Activated T-cell treated with anti-CD3 and anti-CD28 coated beads, Interleukin-2, amount 50 U/mL, for 24 hours (primary cell): ENCODE results near the gene GPATCH1.

ENCODE experiments used
- DNase-seq: peaks from one replicate; pipeline ENCODE4 v3.0.0-alpha.2; 2020
- H3K27ac Mint-ChIP-seq: 2 replicates; pipeline ENCODE4 v1.8.0; 2020; ENCODE audit warnings: mild to moderate bottlenecking, mixed read lengths
- H3K27me3 Mint-ChIP-seq: 2 replicates; pipeline ENCODE4 v1.8.0; 2020; ENCODE audit warnings: mixed read lengths
- H3K36me3 Mint-ChIP-seq: 2 replicates; pipeline ENCODE4 v1.8.0; 2020; ENCODE audit warnings: low read depth, mixed read lengths
- H3K4me1 Mint-ChIP-seq: 2 replicates; pipeline ENCODE4 v1.8.0; 2020; ENCODE audit warnings: low read depth, mixed read lengths
- H3K4me3 Mint-ChIP-seq: 2 replicates; pipeline ENCODE4 v1.8.0; 2020; ENCODE audit warnings: mild to moderate bottlenecking, moderate library complexity, mixed read lengths
- H3K9me3 Mint-ChIP-seq: 2 replicates; pipeline ENCODE4 v1.8.0; 2020; ENCODE audit warnings: mixed read lengths

GPATCH1 gene

DNA sequence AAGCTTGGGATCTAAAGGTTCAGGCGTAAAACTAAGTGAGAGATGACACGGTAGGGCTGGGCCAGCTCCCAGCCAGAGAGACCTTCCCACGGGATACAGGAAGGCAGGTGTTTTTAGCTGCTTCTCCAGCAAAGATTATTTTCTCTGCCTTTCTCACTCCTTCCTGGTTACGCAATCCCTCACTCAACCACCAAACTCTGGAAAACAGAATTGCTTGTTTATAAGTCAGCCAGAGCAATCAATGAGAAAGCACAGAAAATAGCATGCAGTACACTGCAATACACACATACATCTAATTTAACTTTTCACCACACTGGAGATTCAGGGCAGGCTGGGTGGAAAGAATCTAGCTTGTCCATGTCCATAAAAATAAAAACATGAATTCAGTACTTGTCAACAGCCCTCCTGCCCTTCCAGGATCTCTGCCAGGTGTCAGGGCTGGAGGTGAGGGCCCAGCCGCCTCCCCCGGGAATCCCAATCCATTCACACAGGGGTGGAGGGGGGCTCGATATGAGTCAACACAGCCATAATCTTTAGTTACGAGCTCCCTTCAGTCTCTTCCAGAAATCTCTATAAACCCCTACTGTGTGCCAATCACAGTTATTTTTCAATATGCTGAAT is 28.5 kb upstream of the GPATCH1 start:
- no peak overlapping the region for H3K27ac Mint-ChIP-seq
- no peak for DNase-seq
- H3K4me1 Mint-ChIP-seq = no peaks in the 10 kb centered on the region
- no peaks in the 10 kb centered on the region for H3K9me3 Mint-ChIP-seq
- H3K4me3 Mint-ChIP-seq = no peak overlapping the region
- H3K27me3 Mint-ChIP-seq = no peaks in the 10 kb centered on the region
- H3K36me3 Mint-ChIP-seq = no peaks in the 10 kb centered on the region

DNA sequence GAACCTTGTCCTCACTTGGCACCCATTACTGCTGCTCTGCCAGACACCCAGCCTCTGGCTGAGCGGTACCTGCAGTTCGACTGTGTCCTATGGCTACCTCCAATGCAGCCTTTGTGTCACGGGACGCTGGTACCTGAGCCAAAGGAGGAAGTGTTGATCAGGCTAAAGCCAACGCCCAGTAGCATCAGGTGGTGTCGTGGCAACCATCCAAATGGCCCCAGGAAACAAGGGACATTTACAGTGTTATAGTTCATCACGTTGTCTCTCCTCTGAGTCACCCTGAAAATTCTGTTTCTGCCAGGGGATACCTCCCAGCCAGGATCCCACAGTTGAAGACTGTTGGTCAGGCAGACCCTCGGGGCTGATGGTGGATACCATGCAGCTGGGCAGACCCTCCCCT is 26.4 kb upstream of the GPATCH1 start:
- Mint-ChIP-seq H3K36me3 (no peaks in the 10 kb centered on the region), H3K9me3 (no peaks in the 10 kb centered on the region), H3K27ac (no peak overlapping the region), H3K27me3 (peaks cover 3% of the 10 kb centered on the region), H3K4me3 (no peak overlapping the region), H3K4me1 (no peaks in the 10 kb centered on the region)
- DNase-seq = no peak

DNA sequence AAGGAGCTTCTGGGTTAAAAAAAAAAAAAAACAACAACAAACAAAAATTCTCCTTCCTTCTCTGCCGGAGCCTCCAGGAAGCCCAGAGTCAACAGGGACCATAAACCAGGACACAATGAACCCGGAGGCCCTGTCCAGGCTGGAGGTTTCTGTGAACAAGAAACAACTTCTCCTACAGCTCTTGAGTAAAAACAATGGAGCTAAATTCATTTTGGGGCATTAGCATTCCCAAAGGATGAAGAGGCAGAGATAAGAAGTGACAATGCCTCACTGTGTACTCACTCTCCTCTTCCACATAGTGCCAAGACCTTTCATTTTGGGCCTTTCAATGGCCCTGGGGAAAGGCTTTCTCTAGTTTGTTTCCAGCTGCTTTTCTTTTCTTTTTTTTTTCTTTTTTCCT is 25.3 kb upstream of the GPATCH1 start:
- DNase-seq = no peak

DNA sequence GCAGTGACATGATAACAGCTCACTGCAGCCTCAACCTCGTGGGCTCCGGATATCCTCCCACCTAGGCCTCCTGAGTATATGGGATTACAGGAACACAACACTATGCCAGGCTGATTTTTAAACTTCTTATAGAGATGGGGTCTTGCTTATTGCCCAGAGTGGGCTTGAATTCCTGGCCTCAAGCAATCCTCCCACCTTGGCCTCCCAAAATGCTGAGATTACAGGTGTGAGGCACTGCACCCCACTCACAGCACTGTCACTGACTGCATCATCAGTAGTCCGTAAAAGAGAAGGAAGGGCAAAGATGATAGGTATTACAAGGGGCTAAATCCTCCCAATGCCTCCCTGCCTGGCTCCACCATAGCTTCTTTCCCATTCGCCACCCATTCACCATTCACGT is 20.4 kb upstream of the GPATCH1 start:
- H3K9me3 Mint-ChIP-seq = no peaks in the 10 kb centered on the region
- peaks cover 37% of the 10 kb centered on the region for H3K27me3 Mint-ChIP-seq
- H3K4me1 Mint-ChIP-seq = peaks cover 5% of the 10 kb centered on the region
- no peaks in the 10 kb centered on the region for H3K36me3 Mint-ChIP-seq
- no peak for DNase-seq
- no peak overlapping the region for H3K4me3 Mint-ChIP-seq
- H3K27ac Mint-ChIP-seq = no peak overlapping the region

More for the DNA sequence above, 25.3 kb upstream of the GPATCH1 start:
- H3K4me3 Mint-ChIP-seq = no peak overlapping the region
- no peaks in the 10 kb centered on the region for H3K4me1 Mint-ChIP-seq
- peaks cover 11% of the 10 kb centered on the region for H3K27me3 Mint-ChIP-seq
- no peaks in the 10 kb centered on the region for H3K9me3 Mint-ChIP-seq
- H3K27ac Mint-ChIP-seq = no peak overlapping the region
- no peaks in the 10 kb centered on the region for H3K36me3 Mint-ChIP-seq

DNA sequence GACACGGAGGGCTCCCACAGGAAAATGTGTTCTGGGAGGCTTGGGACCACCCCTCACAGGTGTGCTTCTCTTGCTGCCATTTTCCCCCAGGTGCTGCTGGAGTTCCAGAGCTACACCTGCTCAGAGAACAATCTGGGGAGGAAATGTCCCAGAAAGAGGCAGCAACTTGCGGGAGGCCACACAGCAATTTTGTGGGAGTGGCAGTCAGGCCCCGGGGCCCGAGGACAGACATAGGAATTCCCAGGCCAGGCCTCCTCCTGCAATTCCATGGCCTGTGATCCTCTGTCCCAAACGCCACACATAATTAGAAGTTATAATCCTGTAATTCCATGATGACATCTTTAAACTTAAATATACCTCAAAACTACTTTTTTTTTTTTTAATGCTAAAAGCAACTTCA is 18.1 kb upstream of the GPATCH1 start:
- H3K27me3 Mint-ChIP-seq = peaks cover 47% of the 10 kb centered on the region
- H3K27ac Mint-ChIP-seq = no peak overlapping the region
- no peaks in the 10 kb centered on the region for H3K36me3 Mint-ChIP-seq
- H3K4me3 Mint-ChIP-seq = no peak overlapping the region
- no peak for DNase-seq
- no peaks in the 10 kb centered on the region for H3K9me3 Mint-ChIP-seq
- H3K4me1 Mint-ChIP-seq = peaks cover 5% of the 10 kb centered on the region

DNA sequence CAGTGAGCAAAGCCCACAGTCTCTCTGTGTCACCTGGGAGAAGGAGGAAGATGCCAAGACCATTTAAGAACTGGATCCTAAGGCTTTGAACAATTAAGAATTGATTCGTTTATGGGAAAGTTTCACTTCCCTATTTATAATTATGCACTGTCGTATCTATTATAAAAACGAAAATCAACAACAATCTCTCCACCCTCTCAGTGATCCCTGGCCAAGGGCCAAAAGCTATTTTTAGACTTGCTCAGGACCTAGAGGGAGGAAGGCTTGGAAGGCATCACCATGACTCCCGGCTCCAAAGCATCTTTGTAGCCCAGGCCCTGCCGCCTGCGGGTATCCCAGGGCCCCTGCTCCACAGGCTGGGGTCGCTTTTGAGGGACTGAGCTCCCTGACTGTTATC is 17.6 kb upstream of the GPATCH1 start:
- H3K27ac Mint-ChIP-seq = no peak overlapping the region

DNA sequence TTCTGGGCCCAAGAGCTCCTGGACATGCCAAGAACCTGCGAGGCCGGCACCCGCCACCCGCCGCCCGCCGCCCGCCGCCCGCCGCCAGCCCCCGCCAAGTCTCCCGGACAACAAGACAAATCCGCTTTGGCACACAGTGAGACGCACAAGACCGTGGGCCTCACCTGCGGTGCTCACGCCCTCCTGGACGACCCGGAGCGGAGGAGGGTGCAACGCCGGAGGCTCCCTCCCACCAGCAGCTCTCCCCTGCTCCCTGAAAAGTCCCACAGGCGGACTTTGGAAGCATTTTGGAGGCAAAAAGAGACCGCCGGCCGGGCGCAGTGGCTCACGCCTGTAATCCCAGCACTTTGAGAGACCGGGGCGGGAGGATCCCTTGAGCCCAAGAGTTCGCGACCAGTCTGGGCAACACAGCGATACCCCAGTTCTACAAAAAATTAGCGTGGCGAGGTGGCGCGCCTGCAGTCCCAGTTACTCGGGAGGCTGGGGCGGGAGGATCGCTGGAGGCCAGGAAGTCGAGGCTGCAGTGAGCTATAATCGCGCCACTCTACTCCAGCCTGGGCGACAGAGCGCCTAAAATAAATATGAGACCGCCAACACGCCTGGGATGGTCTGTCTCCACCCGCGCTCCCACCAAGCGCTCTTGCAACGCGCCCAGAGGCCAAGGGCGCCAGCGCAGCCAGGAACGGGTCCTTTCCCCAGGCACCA is 17.1 kb upstream of the GPATCH1 start:
- peak overlapping the region; percentile 76 for H3K4me3 Mint-ChIP-seq
- peaks cover 47% of the 10 kb centered on the region for H3K27me3 Mint-ChIP-seq
- H3K9me3 Mint-ChIP-seq = no peaks in the 10 kb centered on the region
- H3K4me1 Mint-ChIP-seq = peaks cover 5% of the 10 kb centered on the region
- H3K27ac Mint-ChIP-seq = no peak overlapping the region
- no peaks in the 10 kb centered on the region for H3K36me3 Mint-ChIP-seq
- DNase-seq = peak; percentile 33

More for the DNA sequence above, 17.6 kb upstream of the GPATCH1 start:
- DNase-seq = no peak
- Mint-ChIP-seq H3K4me3 (peak overlapping the region; percentile 76), H3K27me3 (peaks cover 47% of the 10 kb centered on the region), H3K9me3 (no peaks in the 10 kb centered on the region), H3K36me3 (no peaks in the 10 kb centered on the region), H3K4me1 (peaks cover 5% of the 10 kb centered on the region)

DNA sequence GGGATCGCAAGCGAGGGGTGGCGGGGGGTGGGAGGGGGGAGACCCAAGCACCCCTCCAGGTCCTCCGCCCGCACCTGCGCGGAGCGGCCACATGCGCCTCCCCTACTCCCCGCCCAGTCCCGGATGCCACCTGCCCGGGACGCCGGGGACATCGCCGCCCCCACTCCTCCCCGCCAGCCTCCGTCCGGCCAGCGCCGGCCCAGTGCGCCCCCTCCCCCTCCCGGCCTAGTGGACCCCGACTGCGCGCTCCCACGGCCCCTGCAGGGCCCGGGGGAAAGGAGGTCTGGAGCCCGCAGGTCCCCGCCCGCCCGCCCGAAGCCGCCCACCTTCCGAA is 16.6 kb upstream of the GPATCH1 start:
- peaks cover 5% of the 10 kb centered on the region for H3K4me1 Mint-ChIP-seq
- H3K27me3 Mint-ChIP-seq = peaks cover 46% of the 10 kb centered on the region
- H3K27ac Mint-ChIP-seq = no peak overlapping the region
- DNase-seq = peak; percentile 52
- H3K9me3 Mint-ChIP-seq = no peaks in the 10 kb centered on the region
- H3K4me3 Mint-ChIP-seq = peak overlapping the region; percentile 76
- no peaks in the 10 kb centered on the region for H3K36me3 Mint-ChIP-seq

DNA sequence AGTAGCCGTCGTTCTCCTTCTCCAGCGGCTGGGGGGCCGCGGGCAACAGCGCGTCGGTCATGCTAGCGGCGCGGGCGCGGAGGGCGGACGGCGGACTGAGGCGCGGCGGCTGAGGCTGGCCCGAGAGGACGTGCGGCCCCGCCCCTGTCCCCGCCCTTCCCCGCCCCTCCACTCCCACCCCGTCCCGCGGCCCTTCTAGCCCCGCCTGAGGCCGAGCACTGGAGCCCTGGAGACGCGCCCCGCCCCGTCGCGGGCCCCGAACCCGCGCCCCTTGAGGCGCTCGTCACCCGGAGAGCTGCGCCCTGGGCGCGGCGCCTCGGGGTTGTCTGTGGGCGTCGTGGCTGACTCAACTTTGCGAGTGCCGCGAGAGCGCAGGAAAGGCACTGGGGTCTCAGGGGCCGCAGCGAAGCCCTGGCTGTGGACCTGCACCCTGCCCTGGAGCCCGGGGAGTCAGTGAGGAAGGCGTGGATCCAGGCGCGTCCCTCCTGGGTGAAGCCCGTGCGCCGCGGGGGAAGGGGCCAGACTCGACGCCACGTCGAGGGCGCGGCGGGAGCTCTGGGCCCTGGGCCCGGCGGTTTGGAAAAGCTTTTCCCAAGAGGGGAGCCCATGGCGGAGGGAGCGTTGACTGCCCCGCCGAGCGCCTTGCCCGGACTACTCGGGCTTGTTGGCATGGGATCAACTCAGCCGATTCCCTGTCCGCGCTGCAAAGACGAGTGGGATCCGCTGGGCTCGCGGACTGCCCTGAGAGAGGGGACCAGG is 16.0 kb upstream of the GPATCH1 start, which contains the start of gene RHPN2:
Gene RHPN2 (minus strand): TSS at position 97 of the 759 bp plus-strand sequence. CDS start 36 bp downstream, at position 61.
- peak within 1 kb of the TSS; percentile 76 for H3K4me3 Mint-ChIP-seq
- H3K9me3 Mint-ChIP-seq = no peaks in the 10 kb centered on the region
- no peak within 1 kb of the TSS for H3K27ac Mint-ChIP-seq
- H3K36me3 Mint-ChIP-seq = no peaks in the 10 kb centered on the region
- DNase-seq = peak; percentile 74
- H3K27me3 Mint-ChIP-seq = peaks cover 43% of the 10 kb centered on the region
- peaks cover 5% of the 10 kb centered on the region for H3K4me1 Mint-ChIP-seq

DNA sequence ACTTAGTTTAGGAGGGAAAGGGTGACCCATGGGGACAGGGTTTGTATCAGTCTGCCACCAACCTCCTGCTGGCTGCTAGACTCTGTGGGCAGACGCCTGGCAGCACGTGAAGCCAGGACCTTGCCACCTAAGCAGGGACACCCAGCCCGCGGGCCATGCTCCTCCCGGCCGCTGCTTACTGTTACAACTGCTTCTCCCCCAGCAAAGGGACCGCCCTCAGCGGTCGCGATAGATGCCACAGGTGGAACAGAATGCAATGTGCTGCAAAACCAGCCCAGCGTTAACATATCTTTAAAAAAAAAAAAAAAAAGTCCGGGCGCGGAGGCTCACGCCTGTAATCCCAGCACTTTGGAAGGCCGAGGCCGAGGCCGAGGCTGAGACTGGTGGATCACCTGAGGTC is 14.4 kb upstream of the GPATCH1 start:
- H3K27me3 Mint-ChIP-seq = peaks cover 32% of the 10 kb centered on the region
- no peaks in the 10 kb centered on the region for H3K9me3 Mint-ChIP-seq
- DNase-seq = no peak
- H3K4me1 Mint-ChIP-seq = peaks cover 5% of the 10 kb centered on the region
- no peaks in the 10 kb centered on the region for H3K36me3 Mint-ChIP-seq
- H3K27ac Mint-ChIP-seq = no peak overlapping the region
- H3K4me3 Mint-ChIP-seq = no peak overlapping the region

DNA sequence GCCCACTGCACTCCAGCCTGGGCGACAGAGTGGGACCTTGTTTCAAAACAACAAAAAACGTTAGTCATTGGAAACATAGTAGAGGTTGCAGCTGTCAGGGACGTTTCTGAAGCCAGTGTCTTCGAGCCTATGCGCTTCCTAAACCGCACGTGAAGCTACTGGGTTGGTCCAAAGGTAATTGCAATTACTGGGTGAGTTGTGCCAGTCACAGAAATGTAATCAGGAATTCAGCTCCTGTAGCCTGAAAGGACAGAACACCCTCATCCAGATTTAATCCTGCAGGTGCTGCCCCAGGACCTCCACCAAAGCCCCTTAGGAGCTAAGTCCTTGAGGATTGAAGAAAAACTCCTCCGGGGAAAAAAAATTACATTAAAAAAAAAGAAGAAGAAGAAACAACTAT is 13.9 kb upstream of the GPATCH1 start:
- Mint-ChIP-seq H3K27ac (no peak overlapping the region), H3K9me3 (no peaks in the 10 kb centered on the region), H3K27me3 (peaks cover 31% of the 10 kb centered on the region), H3K36me3 (no peaks in the 10 kb centered on the region), H3K4me1 (peaks cover 5% of the 10 kb centered on the region), H3K4me3 (no peak overlapping the region)
- no peak for DNase-seq

DNA sequence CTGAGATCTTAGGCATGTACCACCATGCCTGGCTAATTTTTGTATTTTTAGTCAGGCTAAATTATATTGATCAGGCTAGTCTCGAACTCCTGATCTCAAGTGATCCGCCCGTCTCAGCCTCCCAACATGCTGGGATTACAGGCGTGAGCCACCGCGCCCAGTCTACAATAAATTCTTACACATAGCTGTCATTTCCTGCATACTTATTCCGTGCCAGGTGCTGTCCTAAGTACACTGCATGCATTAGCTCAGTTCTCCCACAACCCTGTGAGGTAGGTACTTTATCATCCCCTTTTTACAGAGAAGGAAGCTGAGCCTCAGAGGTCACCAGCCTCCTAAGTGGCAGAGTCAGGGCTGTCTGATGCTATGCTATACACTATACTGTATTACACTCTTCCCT is 9.1 kb upstream of the GPATCH1 start:
- Mint-ChIP-seq H3K27ac (no peak overlapping the region), H3K4me1 (no peaks in the 10 kb centered on the region), H3K4me3 (no peak overlapping the region)

DNA sequence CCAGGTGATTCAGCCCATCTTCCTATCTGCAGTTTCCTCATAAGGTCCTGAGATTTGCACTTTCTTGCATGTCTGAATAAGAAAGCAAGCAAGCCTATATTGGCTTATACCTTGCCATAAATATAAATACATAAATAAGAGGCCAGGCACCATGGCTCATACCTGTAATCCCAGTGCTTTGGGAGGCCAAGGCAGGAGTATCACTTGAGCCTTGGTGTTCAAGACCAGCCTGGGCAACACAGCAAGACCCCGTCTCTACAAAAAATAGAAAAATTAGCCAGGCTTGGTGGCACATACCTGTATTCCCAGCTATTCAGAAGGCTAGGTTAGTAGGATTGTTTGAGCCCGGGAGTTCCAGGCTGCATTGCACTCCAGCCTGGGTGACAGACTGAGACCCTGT is 5.5 kb upstream of the GPATCH1 start:
- Mint-ChIP-seq H3K36me3 (no peaks in the 10 kb centered on the region), H3K4me3 (no peak overlapping the region), H3K27me3 (peaks cover 4% of the 10 kb centered on the region)

More for the DNA sequence above, 9.1 kb upstream of the GPATCH1 start:
- peaks cover 4% of the 10 kb centered on the region for H3K27me3 Mint-ChIP-seq
- H3K9me3 Mint-ChIP-seq = no peaks in the 10 kb centered on the region
- DNase-seq = no peak
- H3K36me3 Mint-ChIP-seq = no peaks in the 10 kb centered on the region

DNA sequence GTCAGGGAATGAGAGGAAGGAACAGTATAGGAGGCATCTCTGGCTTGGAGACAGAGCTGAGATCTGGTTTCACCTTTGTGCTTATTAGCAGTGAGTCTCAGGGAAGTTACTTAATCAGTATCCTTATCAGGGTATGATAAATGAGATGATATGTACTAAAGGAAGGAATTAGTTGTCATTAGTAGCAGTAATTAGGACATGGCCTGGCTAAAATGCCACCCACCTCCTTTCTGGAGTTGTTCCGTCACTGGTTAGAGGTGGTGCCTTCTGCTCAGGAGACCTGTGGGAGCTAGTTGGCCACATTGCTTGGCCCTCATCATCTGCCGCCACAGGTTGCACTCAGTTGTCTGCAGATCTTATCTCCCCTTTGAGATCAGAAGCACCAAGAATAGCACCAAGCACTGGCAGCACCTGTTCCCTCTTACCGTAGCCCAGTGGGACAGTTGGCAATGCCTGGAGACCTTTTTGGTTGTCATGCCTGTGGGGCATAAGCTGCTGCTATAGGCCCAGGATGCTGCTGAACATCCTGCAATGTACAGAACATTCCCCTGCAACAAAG is 4.7 kb downstream of the GPATCH1 start:
- Mint-ChIP-seq H3K4me1 (peaks cover 32% of the 10 kb centered on the region), H3K9me3 (no peaks in the 10 kb centered on the region), H3K36me3 (peaks cover 43% of the 10 kb centered on the region), H3K4me3 (no peak overlapping the region), H3K27ac (no peak overlapping the region), H3K27me3 (no peaks in the 10 kb centered on the region)
- DNase-seq = no peak

More for the DNA sequence above, 5.5 kb upstream of the GPATCH1 start:
- Mint-ChIP-seq H3K27ac (no peak overlapping the region), H3K4me1 (peaks cover 5% of the 10 kb centered on the region), H3K9me3 (no peaks in the 10 kb centered on the region)
- no peak for DNase-seq

DNA sequence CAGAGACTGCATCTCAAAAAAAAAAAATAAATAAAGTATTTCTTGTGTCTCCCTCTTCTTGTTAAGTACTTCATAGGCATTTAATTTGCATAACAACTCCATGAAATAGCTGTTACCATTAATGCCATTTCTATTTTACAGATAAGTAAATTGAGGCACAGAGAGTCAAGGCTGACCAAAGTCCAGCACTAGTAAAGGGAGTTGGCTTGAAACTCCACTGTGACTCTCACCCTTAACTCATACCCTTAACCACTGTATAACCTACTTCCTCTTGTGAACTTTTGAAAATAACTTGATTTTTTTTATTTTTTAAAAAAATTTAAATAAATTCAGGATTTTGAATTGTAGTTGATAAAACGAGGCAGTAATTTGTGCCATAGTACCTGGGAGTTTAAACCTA is 6.0 kb downstream of the GPATCH1 start:
- no peak overlapping the region for H3K27ac Mint-ChIP-seq
- peaks cover 47% of the 10 kb centered on the region for H3K36me3 Mint-ChIP-seq
- H3K4me1 Mint-ChIP-seq = peaks cover 20% of the 10 kb centered on the region
- H3K27me3 Mint-ChIP-seq = no peaks in the 10 kb centered on the region
- H3K9me3 Mint-ChIP-seq = no peaks in the 10 kb centered on the region
- DNase-seq = no peak
- no peak overlapping the region for H3K4me3 Mint-ChIP-seq
